ENCODE measurements around the gene HAL.

HAL gene

GRCh38 chr12:96039516-96039915 is 43.4 kb upstream of the HAL start:
- H3K4me3 ChIP-seq (ENCODE audit: control insufficient read depth, low read depth, low read length) = no peak overlapping the region
- DNase-seq (ENCODE audit: low read depth) = no peak
- TF ChIP-seq, protein P1, sequence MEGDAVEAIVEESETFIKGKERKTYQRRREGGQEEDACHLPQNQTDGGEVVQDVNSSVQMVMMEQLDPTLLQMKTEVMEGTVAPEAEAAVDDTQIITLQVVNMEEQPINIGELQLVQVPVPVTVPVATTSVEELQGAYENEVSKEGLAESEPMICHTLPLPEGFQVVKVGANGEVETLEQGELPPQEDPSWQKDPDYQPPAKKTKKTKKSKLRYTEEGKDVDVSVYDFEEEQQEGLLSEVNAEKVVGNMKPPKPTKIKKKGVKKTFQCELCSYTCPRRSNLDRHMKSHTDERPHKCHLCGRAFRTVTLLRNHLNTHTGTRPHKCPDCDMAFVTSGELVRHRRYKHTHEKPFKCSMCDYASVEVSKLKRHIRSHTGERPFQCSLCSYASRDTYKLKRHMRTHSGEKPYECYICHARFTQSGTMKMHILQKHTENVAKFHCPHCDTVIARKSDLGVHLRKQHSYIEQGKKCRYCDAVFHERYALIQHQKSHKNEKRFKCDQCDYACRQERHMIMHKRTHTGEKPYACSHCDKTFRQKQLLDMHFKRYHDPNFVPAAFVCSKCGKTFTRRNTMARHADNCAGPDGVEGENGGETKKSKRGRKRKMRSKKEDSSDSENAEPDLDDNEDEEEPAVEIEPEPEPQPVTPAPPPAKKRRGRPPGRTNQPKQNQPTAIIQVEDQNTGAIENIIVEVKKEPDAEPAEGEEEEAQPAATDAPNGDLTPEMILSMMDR (conservative IDR thresholded peaks at IDR 0.05; ENCODE audit: control insufficient read depth, insufficient read depth, low read depth, low read length) = no peak

DNA sequence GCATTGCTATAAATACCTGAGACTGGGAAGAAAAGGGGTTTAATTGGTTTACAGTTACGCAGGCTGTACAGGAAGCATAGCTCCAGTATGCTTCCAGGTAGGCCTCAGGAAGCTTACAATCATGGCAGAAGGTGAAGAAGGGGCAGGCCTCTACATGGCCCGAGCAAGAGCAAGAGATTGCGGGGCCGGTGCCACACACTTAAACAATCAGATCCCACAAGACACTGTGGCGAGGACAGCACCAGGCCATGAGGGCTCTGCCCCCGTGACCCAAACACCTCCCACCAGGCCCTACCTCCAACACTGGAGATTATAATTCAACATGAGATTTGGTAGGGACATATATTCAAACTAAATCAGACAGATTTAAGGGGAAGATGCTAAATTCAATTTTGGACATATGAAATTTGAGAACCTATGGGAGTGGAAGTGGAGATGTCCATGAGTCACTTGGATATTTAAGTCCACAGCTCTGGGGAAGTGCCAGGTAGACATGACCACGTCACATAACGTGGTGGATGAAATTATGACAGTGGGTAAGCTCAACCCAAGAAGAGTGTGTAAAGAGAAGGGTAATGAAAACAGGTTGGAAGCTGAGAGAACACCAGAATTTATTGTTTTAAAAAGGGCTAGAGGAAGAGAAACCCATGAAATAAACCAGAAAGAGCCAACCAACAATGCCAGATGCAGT is 40.8 kb upstream of the HAL start:
- TF ChIP-seq, protein P1 (conservative IDR thresholded peaks at IDR 0.05; ENCODE audit: control insufficient read depth, insufficient read depth, low read depth, low read length) = no peak
- peak; percentile 82 for DNase-seq (ENCODE audit: low read depth)

DNA sequence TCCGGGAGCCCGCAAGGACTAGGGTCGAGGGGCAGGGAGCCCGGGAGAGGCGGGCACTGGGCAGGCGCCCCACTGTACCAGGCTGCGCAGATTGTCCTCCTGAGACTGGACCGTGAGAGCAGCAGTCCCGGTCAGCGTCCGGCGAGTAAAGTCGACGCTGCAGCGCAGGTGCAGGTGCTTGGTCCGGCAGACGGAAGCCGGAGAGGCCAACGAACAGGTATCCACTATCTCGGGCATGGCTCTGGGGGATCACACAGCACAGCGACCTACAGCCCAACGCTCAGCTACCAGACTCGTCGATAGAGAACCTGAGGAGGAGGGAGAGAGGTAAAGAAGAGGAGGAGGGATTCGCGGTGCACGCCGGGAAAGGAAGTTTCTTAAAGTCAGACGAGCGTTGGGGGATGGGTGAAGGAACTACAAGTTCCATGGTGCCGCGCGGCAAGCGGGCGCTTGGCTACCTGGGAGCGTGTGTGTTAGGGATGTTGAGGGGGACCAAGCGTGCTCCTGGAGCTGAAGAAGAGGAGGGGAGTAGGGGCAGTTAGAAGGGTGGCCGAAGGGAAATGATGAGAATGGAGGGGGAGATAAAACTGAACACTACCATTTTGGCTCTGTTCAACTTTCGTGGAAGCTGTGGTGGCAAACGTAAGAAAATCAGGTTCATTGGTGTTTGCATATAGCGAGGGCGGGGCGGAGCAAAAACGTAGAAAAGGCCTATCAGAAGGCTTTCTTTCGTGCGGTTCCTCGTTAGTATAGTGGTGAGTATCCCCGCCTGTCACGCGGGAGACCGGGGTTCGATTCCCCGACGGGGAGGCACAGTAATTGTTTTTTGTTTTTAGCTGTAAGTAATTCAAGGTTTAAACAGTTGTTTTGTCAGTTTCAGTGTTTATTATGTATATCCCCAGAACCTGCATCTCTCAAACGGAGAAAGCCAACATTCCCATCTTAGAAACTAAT is 39.4 kb upstream of the HAL start, which contains the start of gene LTA4H:
Gene LTA4H, minus strand, starts transcription at position 305 of the 954 bp plus-strand sequence. Its CDS starts 68 bp downstream, at position 237.
- H3K4me3 ChIP-seq (ENCODE audit: control insufficient read depth, low read depth, low read length) = peak within 1 kb of the TSS; percentile 83
- TF ChIP-seq, protein P1 (conservative IDR thresholded peaks at IDR 0.05; ENCODE audit: control insufficient read depth, insufficient read depth, low read depth, low read length) = no peak
- peak; percentile 98 for DNase-seq (ENCODE audit: low read depth)

More for the DNA sequence above, 40.8 kb upstream of the HAL start:
- no peak overlapping the region for H3K4me3 ChIP-seq (ENCODE audit: control insufficient read depth, low read depth, low read length)

DNA sequence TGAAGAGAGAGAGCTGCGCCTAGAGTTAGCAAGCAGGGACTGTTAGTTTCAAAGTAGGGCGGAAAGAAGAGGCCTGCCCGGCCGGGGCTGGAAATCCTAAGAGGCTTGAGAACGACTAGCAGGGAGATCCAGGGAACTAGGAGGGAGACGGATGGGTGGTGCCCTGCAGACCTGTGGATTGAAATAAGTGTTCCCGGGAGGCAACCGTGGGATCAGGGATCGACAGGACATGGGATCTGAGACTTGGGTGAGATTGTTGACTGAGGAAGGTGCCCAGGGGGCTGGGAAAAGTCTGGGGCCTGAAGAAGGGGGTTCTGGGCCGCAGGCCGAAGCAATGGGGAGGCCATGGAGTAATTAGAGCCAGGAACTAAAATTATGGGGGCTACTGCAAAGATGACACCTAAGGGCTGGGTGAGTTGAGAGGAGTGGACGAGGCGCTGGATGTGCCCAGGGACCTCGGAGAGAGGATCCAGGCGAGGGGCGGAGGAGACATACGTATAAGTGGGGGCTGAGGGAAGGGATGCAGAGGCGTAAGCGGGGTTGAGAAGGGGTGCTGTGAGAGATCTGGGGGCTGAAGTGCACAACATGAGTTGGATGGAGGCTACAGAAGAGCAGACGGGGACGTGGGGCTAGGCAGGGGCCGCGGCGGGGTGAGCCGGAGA is 38.6 kb upstream of the HAL start:
- peak; percentile 35 for DNase-seq (ENCODE audit: low read depth)
- TF ChIP-seq, protein P1 (conservative IDR thresholded peaks at IDR 0.05; ENCODE audit: control insufficient read depth, insufficient read depth, low read depth, low read length) = no peak
- H3K4me3 ChIP-seq (ENCODE audit: control insufficient read depth, low read depth, low read length) = peak overlapping the region; percentile 83

GRCh38 chr12:96033549-96034389 is 37.6 kb upstream of the HAL start:
- TF ChIP-seq, protein P1 (conservative IDR thresholded peaks at IDR 0.05; ENCODE audit: control insufficient read depth, insufficient read depth, low read depth, low read length) = no peak
- no peak for DNase-seq (ENCODE audit: low read depth)
- peak overlapping the region; percentile 83 for H3K4me3 ChIP-seq (ENCODE audit: control insufficient read depth, low read depth, low read length)
